Measurements from ENCODE around the gene MARK2.
A peak's percentile ranks its signal among the peaks of the same experiment; 100 is the strongest.
"Not testable (repeated sequence)": the region's sequence is repeated elsewhere in the genome, so short reads cannot be mapped to it uniquely, and the experiment has no call there.

MARK2 gene

DNA sequence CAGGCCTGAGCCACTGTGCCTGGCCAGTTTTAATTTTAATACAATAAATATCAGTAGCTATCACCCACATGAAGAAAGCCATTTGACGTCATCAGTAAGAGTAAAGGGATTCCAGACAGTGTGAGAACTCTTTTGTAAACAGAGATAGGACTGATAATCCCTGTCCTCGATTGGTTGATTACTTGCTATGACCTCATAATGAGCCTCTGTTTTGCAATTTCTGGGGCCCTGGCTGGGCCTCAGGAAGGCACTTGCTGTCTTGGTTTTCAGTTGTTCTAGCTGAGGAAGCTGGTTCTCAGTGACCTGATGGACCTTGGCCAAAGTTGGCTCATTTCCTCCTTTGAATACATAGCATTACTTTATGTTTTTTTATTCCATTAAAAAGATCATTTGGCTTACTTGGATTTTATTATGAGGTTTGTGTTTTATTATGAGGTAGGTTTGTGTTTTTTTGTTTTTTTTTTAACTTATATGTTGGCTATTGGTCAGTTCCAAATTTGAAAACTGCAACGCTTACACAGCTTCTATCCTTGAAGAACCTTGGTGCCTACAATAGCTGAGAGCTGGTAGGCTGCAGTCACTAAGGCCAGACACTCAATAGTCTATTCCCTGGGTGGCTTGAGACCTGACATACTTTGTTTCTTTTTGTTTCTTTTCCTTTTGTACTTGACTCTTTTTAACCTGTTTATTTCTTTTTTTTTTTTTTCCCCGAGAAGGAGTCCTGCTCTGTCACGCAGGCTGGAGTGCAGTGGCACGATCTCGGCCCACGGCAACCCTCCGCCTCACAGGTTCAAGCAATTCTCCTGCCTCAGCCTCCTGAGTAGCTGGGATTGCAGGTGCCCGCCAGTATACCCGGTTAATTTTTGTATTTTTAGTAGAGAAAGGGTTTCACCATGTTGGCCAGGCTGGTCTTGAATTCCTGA, 20.0 kb downstream of the MARK2 start:
- no peak for DNase-seq

DNA sequence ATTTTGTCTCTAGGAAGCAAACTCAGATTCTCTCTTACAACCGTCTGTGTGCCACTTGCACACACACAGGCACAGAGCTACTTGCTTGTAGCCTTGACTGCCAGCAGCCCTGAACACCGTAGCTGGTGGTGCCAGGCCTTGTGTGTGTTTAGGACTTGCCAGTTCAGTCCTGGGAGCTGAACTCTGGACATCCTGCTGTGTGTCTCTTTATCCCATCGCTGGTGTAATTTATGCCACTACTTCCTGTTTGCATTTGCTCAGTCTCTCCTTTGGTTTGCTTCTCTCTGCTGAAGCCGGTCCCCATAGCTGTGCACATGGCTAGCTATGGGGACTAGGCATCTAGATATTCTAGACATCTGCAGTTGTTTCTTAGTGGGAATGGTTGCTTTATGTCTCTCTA, 24.0 kb downstream of the MARK2 start:
- DNase-seq: no peak

GRCh38 chr11:63863620-63864019, 24.7 kb downstream of the MARK2 start:
- not testable (repeated sequence) for DNase-seq

- DNase-seq: peak; percentile 28
Measured at GRCh38 chr11:63866211-63866610, 27.3 kb downstream of the MARK2 start.

DNA sequence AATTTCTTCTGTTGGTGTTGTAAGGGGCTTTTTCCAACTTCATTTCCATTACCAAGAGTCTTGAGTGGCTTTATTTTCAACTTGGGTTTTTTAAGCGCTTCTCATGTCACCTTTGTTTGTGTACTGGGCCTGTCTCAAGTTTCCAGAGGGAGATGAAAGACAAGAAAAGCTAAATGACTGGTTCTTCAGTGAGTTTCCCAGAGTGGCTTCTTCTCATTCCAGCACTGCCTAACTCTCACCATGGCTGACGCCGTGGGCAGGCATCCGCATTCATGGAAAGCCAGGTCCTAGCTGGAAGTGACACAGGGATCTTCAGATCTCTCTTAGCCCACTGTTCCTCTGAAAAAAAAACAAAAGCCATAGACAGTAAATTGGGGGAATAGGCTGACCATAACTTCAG, 28.6 kb downstream of the MARK2 start:
- DNase-seq: no peak

GRCh38 chr11:63868399-63869064, 29.6 kb downstream of the MARK2 start:
- DNase-seq: no peak

DNA sequence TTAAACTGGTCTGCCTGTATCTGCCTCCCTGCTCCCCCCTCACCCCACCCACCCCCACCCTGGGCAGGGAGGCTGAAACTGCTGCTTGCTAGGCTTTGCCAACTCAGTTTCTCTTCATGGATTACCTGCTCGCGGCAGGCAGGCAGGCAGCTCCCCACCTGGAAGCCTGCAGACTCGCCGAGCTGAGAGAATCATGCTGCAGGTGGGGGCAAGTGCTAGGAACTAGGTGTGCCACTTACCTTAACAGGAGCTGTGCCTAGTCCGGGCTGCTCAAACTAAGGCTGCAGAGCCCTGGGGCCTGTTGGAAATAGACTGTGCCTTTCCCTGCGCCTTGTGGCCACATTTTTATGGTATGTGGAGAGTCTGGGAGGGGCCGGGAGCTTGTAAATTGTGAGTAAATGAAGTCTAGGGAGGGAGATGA, 30.3 kb downstream of the MARK2 start:
- no peak for DNase-seq

DNA sequence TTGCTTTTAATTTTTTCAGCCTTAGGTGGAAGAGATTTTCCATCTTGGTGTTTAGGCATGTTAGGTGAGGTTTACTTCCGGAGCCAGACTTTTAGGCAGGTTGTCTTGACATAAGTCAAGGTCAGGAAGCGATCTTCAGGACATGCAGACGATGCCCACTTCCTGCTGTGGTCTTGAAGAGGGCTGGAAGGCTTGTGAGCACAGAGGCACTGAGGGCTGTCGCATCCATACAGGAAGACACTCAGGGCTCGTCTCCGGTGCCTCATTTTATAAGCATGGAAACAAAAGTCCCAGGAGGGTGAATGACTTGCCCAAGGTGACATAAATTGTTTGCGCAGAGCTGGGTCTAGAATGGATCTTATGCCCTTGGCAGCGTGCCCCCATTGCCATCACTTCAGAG, 30.8 kb downstream of the MARK2 start:
- DNase-seq: no peak

GRCh38 chr11:63870351-63871140, 31.6 kb downstream of the MARK2 start:
- no peak for DNase-seq

GRCh38 chr11:63871962-63872799, 33.3 kb downstream of the MARK2 start:
- DNase-seq: no peak

DNA sequence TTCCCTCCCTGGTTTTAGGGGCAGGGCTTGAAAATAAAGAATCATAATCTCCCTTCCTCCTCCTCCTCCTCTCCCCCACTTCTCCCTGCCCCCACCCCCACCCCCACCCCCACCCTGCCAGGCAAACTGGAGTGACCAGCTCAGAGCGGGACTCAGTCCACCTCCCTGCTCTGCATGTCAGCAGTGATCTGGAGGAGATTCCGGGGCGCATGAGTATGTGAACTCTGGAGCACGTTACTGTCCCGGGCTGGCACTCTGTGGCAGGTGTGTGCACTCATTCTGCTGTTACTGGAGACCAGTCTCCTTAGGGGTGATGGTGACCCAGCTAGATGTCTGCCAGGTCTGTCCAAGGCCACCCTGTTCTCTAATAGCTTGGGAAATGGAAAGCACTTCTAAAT, 33.9 kb downstream of the MARK2 start:
- DNase-seq: no peak

- DNase-seq: no peak
Measured at GRCh38 chr11:63873311-63873710, 34.4 kb downstream of the MARK2 start.

DNA sequence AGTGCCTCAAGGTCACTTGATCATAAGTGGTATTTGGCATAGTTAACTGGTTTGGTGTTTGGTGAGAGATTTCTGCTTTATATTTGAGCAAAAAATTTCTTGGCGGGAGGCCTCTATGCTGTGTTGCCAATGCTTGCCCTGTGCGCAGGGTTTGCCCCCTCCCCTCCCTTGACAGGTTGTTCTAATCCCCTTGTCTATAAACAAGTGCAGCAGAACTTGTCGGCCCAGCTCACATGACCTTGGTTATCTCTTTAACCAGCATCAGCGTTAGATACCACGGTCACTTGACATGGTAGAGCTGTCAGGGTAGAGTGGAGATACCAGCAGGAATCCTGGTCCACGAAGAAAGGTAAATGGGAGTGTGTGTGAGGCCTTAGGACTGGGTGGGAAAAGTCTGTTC, 35.6 kb downstream of the MARK2 start:
- no peak for DNase-seq

DNA sequence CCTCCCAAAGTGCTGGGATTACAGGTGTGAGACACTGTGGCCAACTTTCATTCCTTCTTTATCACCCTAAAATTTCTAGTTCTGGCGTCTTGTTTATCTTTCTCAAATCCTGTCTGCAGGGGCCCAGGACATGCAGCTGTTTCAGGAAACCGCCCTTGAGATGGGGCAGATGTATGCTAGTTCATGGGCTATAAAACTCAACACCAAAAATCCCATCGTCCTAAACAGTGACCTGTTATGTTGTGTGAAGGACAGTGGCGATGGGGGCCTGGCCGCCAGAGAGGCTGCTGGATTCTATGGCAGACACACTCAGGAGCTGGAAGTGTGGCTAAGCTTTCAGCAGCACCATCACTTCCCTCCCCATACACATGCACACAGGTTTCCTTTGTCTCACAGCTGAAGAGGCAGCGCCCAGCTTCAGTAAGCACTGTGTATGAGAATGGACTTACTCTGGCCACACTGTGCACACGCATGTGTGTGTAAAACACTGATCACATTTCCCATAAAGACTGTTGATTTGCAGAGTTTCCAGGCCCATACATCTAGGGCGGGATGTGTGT, 36.7 kb downstream of the MARK2 start:
- DNase-seq: no peak

DNA sequence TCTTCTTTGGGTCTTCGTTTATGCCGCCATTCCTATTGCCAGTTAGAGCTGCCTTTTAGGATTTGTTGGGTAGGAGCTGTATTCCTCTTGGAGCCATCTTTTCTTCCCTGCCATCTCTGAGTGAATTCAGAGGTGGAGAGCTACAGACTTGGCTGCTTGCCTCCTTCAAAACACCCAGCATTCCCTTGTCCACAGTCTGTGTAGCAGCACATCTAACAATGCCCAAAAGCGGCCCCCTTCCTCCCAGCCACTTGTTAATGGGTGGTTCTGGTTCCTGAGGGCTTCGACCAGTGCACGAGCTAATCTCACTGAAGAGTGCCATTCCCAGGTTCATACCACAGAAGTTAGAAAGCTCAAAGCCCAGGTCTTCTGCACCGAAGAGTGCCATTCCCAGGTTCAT, 37.7 kb downstream of the MARK2 start:
- no peak for DNase-seq

- DNase-seq: no peak
Measured at GRCh38 chr11:63877658-63878241, 38.8 kb downstream of the MARK2 start.

GRCh38 chr11:63879598-63880402, 40.9 kb downstream of the MARK2 start:
- peak; percentile 38 for DNase-seq

DNA sequence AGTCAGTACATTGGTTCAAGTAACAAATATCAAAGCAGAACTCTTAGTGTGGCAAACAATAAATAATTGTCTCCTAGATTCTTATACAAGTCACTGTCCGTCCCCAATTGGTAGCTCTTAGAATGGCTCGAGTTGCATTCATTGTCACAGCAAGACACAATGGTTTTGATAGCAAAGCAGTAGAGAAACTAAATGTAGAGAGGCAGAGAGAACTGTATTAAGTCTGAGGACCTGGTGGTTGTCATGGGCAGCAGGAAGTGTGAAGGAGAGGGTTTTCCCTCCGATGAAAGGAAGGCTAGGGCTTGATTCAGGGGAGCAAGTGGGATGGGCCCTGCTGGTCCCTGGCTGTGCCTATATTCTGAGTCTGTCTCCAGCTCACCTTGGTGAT, 41.5 kb downstream of the MARK2 start:
- no peak for DNase-seq

DNA sequence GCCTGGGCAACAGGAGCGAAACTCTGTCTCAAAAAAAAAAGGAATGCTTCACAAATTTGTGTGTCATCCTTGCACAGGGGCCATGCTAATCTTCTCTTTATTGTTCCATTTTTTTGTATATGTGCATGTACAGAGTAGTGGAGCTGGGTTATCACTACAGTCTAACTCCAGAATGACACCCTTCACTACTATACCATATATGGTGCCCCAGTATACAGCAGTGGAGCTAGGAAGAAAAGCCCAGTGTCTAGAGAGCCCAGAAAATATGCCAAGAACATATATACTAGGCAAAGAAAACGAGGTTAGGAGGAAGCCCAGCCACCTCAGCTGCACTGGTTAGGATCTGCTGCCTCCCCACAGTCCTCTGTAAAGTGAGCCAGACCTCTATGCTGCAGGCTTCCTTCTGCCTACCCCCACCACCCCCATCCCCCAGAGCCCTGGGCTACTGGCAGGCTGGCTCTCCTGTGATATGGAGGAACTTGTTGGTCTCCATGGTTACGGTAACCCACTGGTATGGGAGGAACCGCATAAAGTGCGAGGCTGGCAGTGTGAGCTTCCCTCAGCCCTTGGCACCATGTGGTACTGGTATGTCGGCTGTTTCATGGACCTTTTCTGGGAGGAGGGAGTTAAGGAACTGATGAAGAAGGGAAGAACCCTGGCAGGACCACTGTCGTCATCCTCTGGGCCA, 43.8 kb downstream of the MARK2 start:
- no peak for DNase-seq

GRCh38 chr11:63883791-63884190, 44.9 kb downstream of the MARK2 start:
- DNase-seq: no peak

Data from NCI-H2171 (cell line).